DND-41 (cell line): ENCODE data around the gene RASGRF2.
"Not testable (repeated sequence)": the region's sequence is repeated elsewhere in the genome, so short reads cannot be mapped to it uniquely, and the experiment has no call there.

Experiments
- ATAC-seq: fragments of 200-7000 bp; cut with Tn5 transposase; 3 replicates; pipeline ENCODE4 v1.9.1; 2021; ENCODE audit warnings: low read depth; ENCODE audit not compliant: insufficient read depth
- DNase-seq: peaks from one replicate; pipeline ENCODE4 v3.0.0-alpha.2; 2020
- H2AFZ ChIP-seq: 2 replicates; pipeline ENCODE4 v1.6.0; 2012; ENCODE audit warnings: low read depth, low read length
- H3K27ac ChIP-seq: 2 replicates; pipeline ENCODE4 v1.5.1; 2012; ENCODE audit warnings: low read length, inconsistent platforms
- H3K27me3 ChIP-seq: fragments of 200-600 bp; sonication (generic); 2 replicates; pipeline ENCODE4 v1.6.0; 2012; ENCODE audit warnings: low read length, mild to moderate bottlenecking, inconsistent platforms; ENCODE audit not compliant: insufficient read depth, poor library complexity
- H3K36me3 ChIP-seq: 2 replicates; pipeline ENCODE4 v1.5.1; 2012; ENCODE audit warnings: low read length, inconsistent platforms; ENCODE audit not compliant: insufficient read depth
- H3K4me1 ChIP-seq: 2 replicates; pipeline ENCODE4 v1.5.1; 2012; ENCODE audit warnings: mild to moderate bottlenecking, low read length; ENCODE audit not compliant: insufficient read depth
- H3K4me2 ChIP-seq: 2 replicates; pipeline ENCODE4 v1.6.0; 2012; ENCODE audit warnings: mild to moderate bottlenecking, moderate library complexity, low read length, inconsistent platforms; ENCODE audit not compliant: insufficient read depth
- H3K4me3 ChIP-seq, 2 experiments: fragments of 200-600 bp in 1 of 2; shearing (Covaris generic) in 1 of 2; 2 replicates each; pipeline ENCODE4 v1.5.1; 2012 to 2016; ENCODE audit warnings: inconsistent platforms in 2 of 2, low read length in 2 of 2, mild to moderate bottlenecking in 2 of 2, low read depth in 1 of 2, moderate library complexity in 1 of 2
- H3K79me2 ChIP-seq: 2 replicates; pipeline ENCODE4 v1.6.0; 2012; ENCODE audit warnings: low read length, inconsistent platforms; ENCODE audit not compliant: insufficient read depth
- H3K9ac ChIP-seq: 2 replicates; pipeline ENCODE4 v1.6.0; 2012; ENCODE audit warnings: low read depth, mild to moderate bottlenecking, inconsistent platforms, low read length, moderate library complexity
- H3K9me3 ChIP-seq: 2 replicates; pipeline ENCODE4 v1.5.1; 2012; ENCODE audit warnings: low read length, moderate library complexity, mild to moderate bottlenecking, inconsistent platforms; ENCODE audit not compliant: insufficient read depth, severe bottlenecking
- H4K20me1 ChIP-seq: 2 replicates; pipeline ENCODE4 v1.6.0; 2012; ENCODE audit warnings: low read length; ENCODE audit not compliant: insufficient read depth
- EZH2 ChIP-seq: IDR thresholded peaks from 3 replicates; pipeline ENCODE4 v1.6.1; 2012; ENCODE audit warnings: borderline replicate concordance, low read depth, mild to moderate bottlenecking, moderate library complexity, low read length, inconsistent platforms; ENCODE audit not compliant: severe bottlenecking
- TF ChIP-seq, protein P1 (sequence below): IDR thresholded peaks from 2 replicates; pipeline ENCODE4 v1.5.1; 2012; ENCODE audit warnings: borderline replicate concordance, low read length, moderate library complexity, mild to moderate bottlenecking; ENCODE audit not compliant: poor library complexity, severe bottlenecking; ENCODE audit errors: extremely low read depth

The RASGRF2 gene

DNA sequence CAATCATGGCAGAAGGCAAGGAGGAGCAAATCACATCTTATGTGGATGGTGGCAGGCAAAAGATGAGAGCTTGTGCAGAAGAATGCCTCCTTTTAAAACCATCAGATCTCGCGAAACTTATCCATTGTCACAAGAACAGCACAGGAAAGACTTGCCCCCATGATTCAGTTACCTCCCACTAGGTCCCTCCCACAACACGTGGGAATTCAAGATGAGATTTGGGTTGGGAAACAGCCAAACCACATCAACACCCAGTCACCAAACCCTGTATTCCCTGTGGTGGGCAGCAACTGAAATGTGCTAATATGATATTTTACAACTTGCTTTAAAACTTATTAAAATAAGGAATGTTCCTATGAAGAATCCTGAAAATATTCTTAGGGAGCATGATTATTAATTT lies 54.2 kb downstream of the RASGRF2 start:
- DNase-seq (peak; percentile 44), ATAC-seq (peak; percentile 75)
- H3K27me3 ChIP-seq = no peaks in the 10 kb centered on the region
- no peak overlapping the region for H3K4me2 ChIP-seq
- no peak overlapping the region for H2AFZ ChIP-seq
- H3K79me2 ChIP-seq = no peaks in the 10 kb centered on the region
- H3K9ac ChIP-seq = no peak overlapping the region
- H3K4me1 ChIP-seq = peaks cover 9% of the 10 kb centered on the region
- H4K20me1 ChIP-seq = no peaks in the 10 kb centered on the region
- H3K36me3 ChIP-seq = no peaks in the 10 kb centered on the region
- TF ChIP-seq, protein P1, sequence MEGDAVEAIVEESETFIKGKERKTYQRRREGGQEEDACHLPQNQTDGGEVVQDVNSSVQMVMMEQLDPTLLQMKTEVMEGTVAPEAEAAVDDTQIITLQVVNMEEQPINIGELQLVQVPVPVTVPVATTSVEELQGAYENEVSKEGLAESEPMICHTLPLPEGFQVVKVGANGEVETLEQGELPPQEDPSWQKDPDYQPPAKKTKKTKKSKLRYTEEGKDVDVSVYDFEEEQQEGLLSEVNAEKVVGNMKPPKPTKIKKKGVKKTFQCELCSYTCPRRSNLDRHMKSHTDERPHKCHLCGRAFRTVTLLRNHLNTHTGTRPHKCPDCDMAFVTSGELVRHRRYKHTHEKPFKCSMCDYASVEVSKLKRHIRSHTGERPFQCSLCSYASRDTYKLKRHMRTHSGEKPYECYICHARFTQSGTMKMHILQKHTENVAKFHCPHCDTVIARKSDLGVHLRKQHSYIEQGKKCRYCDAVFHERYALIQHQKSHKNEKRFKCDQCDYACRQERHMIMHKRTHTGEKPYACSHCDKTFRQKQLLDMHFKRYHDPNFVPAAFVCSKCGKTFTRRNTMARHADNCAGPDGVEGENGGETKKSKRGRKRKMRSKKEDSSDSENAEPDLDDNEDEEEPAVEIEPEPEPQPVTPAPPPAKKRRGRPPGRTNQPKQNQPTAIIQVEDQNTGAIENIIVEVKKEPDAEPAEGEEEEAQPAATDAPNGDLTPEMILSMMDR = no peak
- TF ChIP-seq EZH2 = no peak
- no peak overlapping the region for H3K27ac ChIP-seq
- H3K4me3 ChIP-seq = no peak overlapping the region
- H3K9me3 ChIP-seq = no peaks in the 10 kb centered on the region

DNA sequence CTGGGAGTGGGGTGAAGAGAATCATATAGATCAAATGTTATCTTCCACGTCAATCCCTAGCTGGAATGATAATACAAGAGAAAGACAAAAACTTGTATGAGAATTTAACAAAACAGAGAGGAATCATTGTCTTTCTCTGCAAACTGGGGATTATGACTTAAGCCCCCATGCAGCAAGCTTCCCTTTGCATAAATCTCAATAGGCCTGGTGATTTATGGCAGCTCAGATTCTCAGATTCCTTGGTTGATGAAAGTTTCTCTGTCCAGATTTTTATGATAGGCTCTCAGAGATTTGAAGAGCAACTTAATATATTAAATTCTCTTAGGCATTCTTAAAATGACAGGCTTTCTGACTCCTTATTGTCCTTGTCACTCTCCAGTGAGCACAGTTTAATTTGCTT lies 56.0 kb downstream of the RASGRF2 start:
- Histone ChIP-seq H3K9ac (no peak overlapping the region), H3K27me3 (no peaks in the 10 kb centered on the region), H3K4me3 (no peak overlapping the region), H3K9me3 (no peaks in the 10 kb centered on the region), H3K4me1 (peaks cover 9% of the 10 kb centered on the region), H3K4me2 (no peak overlapping the region), H3K27ac (no peak overlapping the region), H3K79me2 (no peaks in the 10 kb centered on the region), H2AFZ (no peak overlapping the region), H3K36me3 (no peaks in the 10 kb centered on the region), H4K20me1 (no peaks in the 10 kb centered on the region)
- ATAC-seq = no peak
- no peak for DNase-seq
- no peak for TF ChIP-seq EZH2
- TF ChIP-seq, protein P1 = no peak

DNA sequence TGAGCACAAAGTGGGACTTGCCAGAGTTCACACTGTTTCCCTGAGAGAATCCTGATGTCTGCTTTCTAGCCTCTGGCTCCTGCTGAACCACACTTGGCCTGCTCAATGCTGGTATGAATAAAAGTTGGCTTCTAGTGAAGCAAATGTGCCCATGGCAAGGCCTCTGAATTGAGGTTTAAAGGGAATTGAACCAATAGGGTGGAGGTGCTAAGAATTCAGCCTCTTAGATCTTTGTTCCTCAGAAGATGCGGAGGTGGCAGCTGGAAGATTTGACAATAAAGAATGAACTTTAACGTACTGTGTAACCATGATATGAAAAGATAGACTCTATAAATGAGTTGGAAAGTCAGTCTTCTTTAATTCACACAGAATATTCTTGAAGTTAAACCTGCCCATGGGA lies 57.2 kb downstream of the RASGRF2 start:
- no peaks in the 10 kb centered on the region for H3K79me2 ChIP-seq
- no peaks in the 10 kb centered on the region for H3K36me3 ChIP-seq
- no peak overlapping the region for H3K9ac ChIP-seq
- H3K27ac ChIP-seq = no peak overlapping the region
- ATAC-seq (no peak), DNase-seq (no peak)
- no peak for TF ChIP-seq EZH2
- TF ChIP-seq, protein P1 = no peak
- no peak overlapping the region for H2AFZ ChIP-seq
- H3K4me3 ChIP-seq = no peak overlapping the region
- H4K20me1 ChIP-seq = no peaks in the 10 kb centered on the region
- no peaks in the 10 kb centered on the region for H3K9me3 ChIP-seq
- H3K27me3 ChIP-seq = no peaks in the 10 kb centered on the region
- H3K4me2 ChIP-seq = no peak overlapping the region
- H3K4me1 ChIP-seq = peaks cover 9% of the 10 kb centered on the region

DNA sequence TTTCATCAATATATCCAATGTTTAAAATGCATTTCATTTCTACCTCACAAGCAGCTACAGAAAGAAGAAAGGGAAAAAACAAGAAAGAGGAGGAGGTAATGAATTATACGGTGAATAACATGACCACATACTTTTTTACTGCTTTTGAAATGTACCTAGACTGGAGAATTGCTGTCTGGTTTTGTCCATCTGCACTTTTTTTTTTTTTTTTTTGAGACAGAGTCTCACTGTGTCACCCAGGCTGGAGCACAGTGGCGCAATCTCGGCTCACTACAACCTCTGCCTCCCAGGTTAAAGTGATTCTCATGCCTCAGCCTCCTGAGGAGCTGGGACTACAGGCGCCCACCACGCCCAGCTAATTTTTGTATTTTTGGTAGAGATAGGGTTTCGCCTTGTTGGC lies 58.4 kb downstream of the RASGRF2 start:
- not testable (repeated sequence) for H3K27ac ChIP-seq, H3K9me3 ChIP-seq, H3K4me2 ChIP-seq, H3K27me3 ChIP-seq, H3K4me1 ChIP-seq, H3K36me3 ChIP-seq, H3K9ac ChIP-seq, H3K4me3 ChIP-seq, DNase-seq, ATAC-seq, H4K20me1 ChIP-seq, H2AFZ ChIP-seq, H3K79me2 ChIP-seq
